Stimulated activated effector memory CD8-positive, alpha-beta T cell treated with anti-CD3 and anti-CD28 coated beads, Interleukin-12 subunit alpha, Interleukin-12 subunit beta, amount 100 ng/mL, for 72 hours (primary cell): Measurements from ENCODE around the gene OR2L13.
"Not testable (repeated sequence)": the region's sequence is repeated elsewhere in the genome, so short reads cannot be mapped to it uniquely, and the experiment has no call there.

ENCODE experiments used
- ATAC-seq: fragments of 150-1000 bp; cut with Tn5 transposase; 2 replicates; pipeline ENCODE4 v1.10.0; 2021
- DNase-seq, 2 donors: peaks; one replicate each; pipeline ENCODE4 v3.0.0; 2021 to 2022; ENCODE audit warnings: low spot score in 2 of 2
- H3K27ac Mint-ChIP-seq: one replicate; pipeline ENCODE4 v1.8.0; 2022; ENCODE audit warnings: mild to moderate bottlenecking, mixed read lengths
- H3K36me3 Mint-ChIP-seq: one replicate; pipeline ENCODE4 v1.8.0; 2022; ENCODE audit warnings: mild to moderate bottlenecking, mixed read lengths
- H3K4me1 Mint-ChIP-seq: one replicate; pipeline ENCODE4 v1.8.0; 2022; ENCODE audit warnings: mixed read lengths
- H3K4me3 Mint-ChIP-seq: one replicate; pipeline ENCODE4 v1.8.0; 2022; ENCODE audit warnings: mild to moderate bottlenecking, mixed read lengths
- H3K9me3 Mint-ChIP-seq: one replicate; pipeline ENCODE4 v1.8.0; 2022; ENCODE audit warnings: mixed read lengths

OR2L13 gene, protein sequence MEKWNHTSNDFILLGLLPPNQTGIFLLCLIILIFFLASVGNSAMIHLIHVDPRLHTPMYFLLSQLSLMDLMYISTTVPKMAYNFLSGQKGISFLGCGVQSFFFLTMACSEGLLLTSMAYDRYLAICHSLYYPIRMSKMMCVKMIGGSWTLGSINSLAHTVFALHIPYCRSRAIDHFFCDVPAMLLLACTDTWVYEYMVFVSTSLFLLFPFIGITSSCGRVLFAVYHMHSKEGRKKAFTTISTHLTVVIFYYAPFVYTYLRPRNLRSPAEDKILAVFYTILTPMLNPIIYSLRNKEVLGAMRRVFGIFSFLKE

DNA sequence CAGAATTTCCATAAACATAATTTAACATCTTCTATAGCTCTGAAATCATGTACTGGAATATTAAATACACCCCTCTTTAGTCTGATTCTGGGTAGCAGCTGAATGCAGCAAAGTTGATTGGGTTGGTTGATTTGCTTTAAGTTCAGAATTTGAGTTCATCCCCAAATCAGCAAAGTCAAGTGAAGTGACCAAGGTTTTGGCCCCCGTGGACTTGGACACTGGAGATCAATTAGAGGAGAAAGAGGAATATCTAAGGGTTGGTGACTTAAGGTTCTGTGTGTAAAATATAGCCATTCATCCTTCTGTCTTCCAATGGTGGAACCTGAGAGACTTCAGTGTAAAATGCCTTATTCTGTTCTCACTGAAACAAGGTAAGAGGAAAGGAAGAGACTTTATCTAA is at the start of gene OR2L13:
OR2L13 (plus strand) TSS at position 301 of the 400 bp plus-strand sequence. CDS start 4,192 bp downstream, outside the sequence.
- no peak for DNase-seq
- no peaks in the 10 kb centered on the region for H3K4me1 Mint-ChIP-seq
- H3K36me3 Mint-ChIP-seq: no peaks in the 10 kb centered on the region
- H3K27ac Mint-ChIP-seq: no peak within 1 kb of the TSS
- H3K4me3 Mint-ChIP-seq: no peak within 1 kb of the TSS
- no peak for ATAC-seq
- peaks cover 22% of the 10 kb centered on the region for H3K9me3 Mint-ChIP-seq

GRCh38 chr1:248045209-248045608 is 49.8 kb upstream of the OR2L13 start:
- Mint-ChIP-seq H3K36me3 (no peaks in the 10 kb centered on the region), H3K4me1 (no peaks in the 10 kb centered on the region), H3K9me3 (peaks cover 6% of the 10 kb centered on the region), H3K27ac (no peak overlapping the region), H3K4me3 (no peak overlapping the region)
- ATAC-seq (no peak), DNase-seq (no peak)

- Mint-ChIP-seq H3K4me3 (no peak within 1 kb of the TSS), H3K4me1 (no peaks in the 10 kb centered on the region), H3K36me3 (no peaks in the 10 kb centered on the region), H3K9me3 (peaks cover 10% of the 10 kb centered on the region), H3K27ac (no peak within 1 kb of the TSS)
- ATAC-seq (no peak), DNase-seq (no peak)
Observed at GRCh38 chr1:248046536-248046935, 48.4 kb upstream of the OR2L13 start, which contains the start of gene OR2L3. Gene OR2L3, plus strand, starts transcription at chr1:248046836. Its CDS starts 13,846 bp downstream, at chr1:248060682.

- peaks cover 10% of the 10 kb centered on the region for H3K9me3 Mint-ChIP-seq
- no peaks in the 10 kb centered on the region for H3K36me3 Mint-ChIP-seq
- DNase-seq: no peak
- no peak for ATAC-seq
- H3K4me3 Mint-ChIP-seq: no peak overlapping the region
- no peaks in the 10 kb centered on the region for H3K4me1 Mint-ChIP-seq
- no peak overlapping the region for H3K27ac Mint-ChIP-seq
Observed at GRCh38 chr1:248047008-248047407, 48.0 kb upstream of the OR2L13 start.

DNA sequence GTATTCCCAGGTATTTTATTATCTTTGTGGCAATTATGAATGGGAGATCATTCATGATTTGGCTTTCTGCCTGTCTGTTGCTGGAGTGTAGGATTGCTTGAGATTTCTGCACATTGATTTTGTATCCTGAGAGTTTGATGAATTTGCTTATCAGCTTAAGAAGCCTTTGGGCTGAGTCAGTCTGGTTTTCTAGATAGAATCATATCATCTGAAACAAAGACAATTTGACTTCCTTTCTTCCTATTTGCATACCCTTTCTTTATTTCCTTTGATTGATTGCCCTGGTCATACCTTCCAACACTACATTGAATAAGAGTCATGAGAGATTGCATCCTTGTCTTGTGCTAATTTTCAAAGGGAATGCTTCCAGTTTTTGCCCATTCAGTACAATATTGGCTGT is 40.3 kb upstream of the OR2L13 start:
- Mint-ChIP-seq H3K36me3 (no peaks in the 10 kb centered on the region), H3K4me3 (no peak overlapping the region), H3K4me1 (no peaks in the 10 kb centered on the region), H3K27ac (no peak overlapping the region), H3K9me3 (peaks cover 14% of the 10 kb centered on the region)
- ATAC-seq (no peak), DNase-seq (no peak)

DNA sequence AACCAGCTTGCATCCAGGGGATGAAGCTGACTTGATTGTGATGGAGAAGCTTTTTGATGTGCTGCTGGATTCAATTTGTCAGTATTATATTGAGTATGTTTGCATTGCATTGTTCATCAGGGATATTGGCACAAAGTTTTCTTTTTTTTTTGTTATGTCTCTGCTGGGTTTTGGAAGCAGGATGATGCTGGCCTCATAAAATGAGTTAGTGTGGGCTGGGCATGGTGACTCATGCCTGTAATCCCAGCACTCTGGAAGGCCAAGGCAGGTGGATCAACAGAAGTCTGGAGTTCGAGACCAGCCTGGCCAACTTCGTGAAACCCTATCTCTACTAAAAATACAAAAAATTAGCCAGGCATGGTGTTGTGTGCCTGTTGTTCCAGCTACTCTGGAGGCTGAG is 39.7 kb upstream of the OR2L13 start:
- H3K4me1 Mint-ChIP-seq: no peaks in the 10 kb centered on the region
- H3K4me3 Mint-ChIP-seq: no peak overlapping the region
- DNase-seq (no peak), ATAC-seq (no peak)
- no peak overlapping the region for H3K27ac Mint-ChIP-seq
- no peaks in the 10 kb centered on the region for H3K36me3 Mint-ChIP-seq
- peaks cover 14% of the 10 kb centered on the region for H3K9me3 Mint-ChIP-seq

DNA sequence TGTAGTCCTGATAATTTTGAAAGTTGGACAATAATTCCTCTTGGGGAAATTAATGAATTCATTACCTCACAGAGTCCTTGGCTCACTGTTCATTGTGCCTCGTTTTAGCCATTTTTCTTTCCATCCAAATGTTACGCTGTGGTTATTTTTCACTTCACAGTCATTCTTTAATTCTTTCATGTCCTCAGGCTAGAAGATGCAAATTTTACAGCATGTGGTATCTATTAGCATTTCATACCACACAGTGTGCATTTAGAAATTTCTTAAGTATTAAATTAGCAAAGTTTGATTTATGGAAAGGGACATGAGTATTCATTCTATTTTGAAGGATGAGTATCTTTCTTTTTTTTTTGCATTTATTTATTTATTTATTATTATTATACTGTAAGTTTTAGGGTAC is 29.9 kb upstream of the OR2L13 start:
- H3K4me1 Mint-ChIP-seq: no peaks in the 10 kb centered on the region
- DNase-seq (no peak), ATAC-seq (no peak)
- no peak overlapping the region for H3K4me3 Mint-ChIP-seq
- no peak overlapping the region for H3K27ac Mint-ChIP-seq
- no peaks in the 10 kb centered on the region for H3K36me3 Mint-ChIP-seq
- H3K9me3 Mint-ChIP-seq: peaks cover 17% of the 10 kb centered on the region

DNA sequence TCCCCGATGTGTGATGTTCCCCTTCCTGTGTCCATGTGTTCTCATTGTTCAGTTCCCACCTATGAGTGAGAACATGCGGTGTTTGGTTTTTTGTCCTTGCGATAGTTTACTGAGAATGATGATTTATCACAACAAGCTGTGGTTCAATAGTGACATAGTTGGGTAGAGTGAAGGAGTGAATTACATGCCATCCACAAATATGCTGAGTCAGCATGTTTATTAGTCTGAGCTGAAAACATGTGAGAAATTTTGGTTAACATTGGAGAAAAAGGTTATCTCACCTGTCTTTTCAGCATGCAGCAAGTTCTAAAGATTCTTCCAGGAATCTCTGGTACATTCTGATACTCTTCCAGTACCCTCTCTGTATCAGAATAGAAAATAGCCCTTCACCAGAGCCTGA is 29.4 kb upstream of the OR2L13 start:
- Mint-ChIP-seq H3K27ac (no peak overlapping the region), H3K4me1 (no peaks in the 10 kb centered on the region), H3K4me3 (no peak overlapping the region), H3K9me3 (peaks cover 19% of the 10 kb centered on the region), H3K36me3 (no peaks in the 10 kb centered on the region)
- DNase-seq (no peak), ATAC-seq (no peak)

- not testable (repeated sequence) for H3K9me3 Mint-ChIP-seq, H3K4me3 Mint-ChIP-seq, H3K27ac Mint-ChIP-seq, H3K36me3 Mint-ChIP-seq, DNase-seq, H3K4me1 Mint-ChIP-seq, ATAC-seq
Observed at GRCh38 chr1:248083864-248084263, 11.1 kb upstream of the OR2L13 start.

- Mint-ChIP-seq H3K4me3 (no peak overlapping the region), H3K4me1 (no peaks in the 10 kb centered on the region), H3K9me3 (peaks cover 11% of the 10 kb centered on the region), H3K27ac (no peak overlapping the region), H3K36me3 (no peaks in the 10 kb centered on the region)
- DNase-seq (no peak), ATAC-seq (no peak)
Observed at GRCh38 chr1:248098529-248098928, 3.5 kb downstream of the OR2L13 start.

- DNase-seq (no peak), ATAC-seq (no peak)
- H3K4me1 Mint-ChIP-seq: no peaks in the 10 kb centered on the region
- H3K4me3 Mint-ChIP-seq: no peak overlapping the region
- no peak overlapping the region for H3K27ac Mint-ChIP-seq
- H3K36me3 Mint-ChIP-seq: no peaks in the 10 kb centered on the region
- peaks cover 12% of the 10 kb centered on the region for H3K9me3 Mint-ChIP-seq
Observed at GRCh38 chr1:248102847-248103246, 7.9 kb downstream of the OR2L13 start.

- H3K9me3 Mint-ChIP-seq: peaks cover 30% of the 10 kb centered on the region
- no peaks in the 10 kb centered on the region for H3K36me3 Mint-ChIP-seq
- H3K4me3 Mint-ChIP-seq: no peak overlapping the region
Observed at GRCh38 chr1:248111157-248111556, 16.2 kb downstream of the OR2L13 start.

DNA sequence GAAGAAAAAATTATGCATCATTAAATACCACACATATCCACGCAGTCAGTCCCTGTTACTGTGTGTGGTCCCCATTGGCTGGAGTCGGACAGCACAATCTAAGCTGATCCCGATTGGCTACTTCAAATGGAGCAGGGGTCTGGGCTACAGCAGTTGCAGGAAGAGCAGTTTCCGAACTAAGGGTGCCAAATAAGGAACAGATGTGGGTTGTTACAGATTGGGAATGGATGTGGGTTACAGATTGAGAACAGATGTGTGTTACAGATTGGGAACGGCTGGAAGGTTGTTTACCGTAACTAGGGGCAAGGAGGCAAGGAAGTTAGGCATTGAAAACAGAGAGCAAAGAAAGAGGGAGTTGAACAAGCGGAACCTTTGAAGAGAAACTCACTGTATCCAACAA is 19.9 kb downstream of the OR2L13 start:
- Mint-ChIP-seq H3K36me3 (no peaks in the 10 kb centered on the region), H3K27ac (no peak overlapping the region), H3K4me3 (no peak overlapping the region), H3K4me1 (no peaks in the 10 kb centered on the region), H3K9me3 (peaks cover 23% of the 10 kb centered on the region)
- DNase-seq (no peak), ATAC-seq (no peak)

More at GRCh38 chr1:248111157-248111556, 16.2 kb downstream of the OR2L13 start:
- ATAC-seq (no peak), DNase-seq (no peak)
- Mint-ChIP-seq H3K4me1 (no peaks in the 10 kb centered on the region), H3K27ac (no peak overlapping the region)

DNA sequence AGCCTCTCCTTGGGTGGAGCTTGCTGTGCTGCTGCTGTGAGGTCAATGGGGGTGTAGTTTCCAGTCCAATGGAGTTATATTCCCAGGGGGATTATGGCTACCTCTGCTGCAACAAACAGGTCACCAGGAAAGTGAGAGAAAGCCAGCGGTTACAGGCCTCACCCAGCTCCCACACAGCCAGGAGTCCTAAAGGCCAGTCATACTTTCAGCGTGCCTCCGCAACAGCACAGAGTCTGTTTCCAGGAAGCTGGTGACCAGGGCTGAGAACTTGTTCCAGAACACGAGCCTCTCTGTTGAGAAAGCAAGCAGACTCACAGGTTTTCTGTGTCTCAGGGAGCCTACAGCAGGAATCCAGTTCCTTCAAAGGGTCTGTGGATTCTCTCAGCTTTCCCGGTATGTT is 32.7 kb downstream of the OR2L13 start:
- H3K27ac Mint-ChIP-seq: no peak overlapping the region
- no peaks in the 10 kb centered on the region for H3K36me3 Mint-ChIP-seq
- H3K4me3 Mint-ChIP-seq: no peak overlapping the region
- H3K9me3 Mint-ChIP-seq: peaks cover 26% of the 10 kb centered on the region
- ATAC-seq (no peak), DNase-seq (no peak)
- no peaks in the 10 kb centered on the region for H3K4me1 Mint-ChIP-seq

GRCh38 chr1:248136811-248137210 is 41.8 kb downstream of the OR2L13 start:
- H3K4me3 Mint-ChIP-seq: no peak overlapping the region
- H3K36me3 Mint-ChIP-seq: no peaks in the 10 kb centered on the region
- no peak overlapping the region for H3K27ac Mint-ChIP-seq
- no peaks in the 10 kb centered on the region for H3K4me1 Mint-ChIP-seq
- peaks cover 8% of the 10 kb centered on the region for H3K9me3 Mint-ChIP-seq
- ATAC-seq (no peak), DNase-seq (no peak)

DNA sequence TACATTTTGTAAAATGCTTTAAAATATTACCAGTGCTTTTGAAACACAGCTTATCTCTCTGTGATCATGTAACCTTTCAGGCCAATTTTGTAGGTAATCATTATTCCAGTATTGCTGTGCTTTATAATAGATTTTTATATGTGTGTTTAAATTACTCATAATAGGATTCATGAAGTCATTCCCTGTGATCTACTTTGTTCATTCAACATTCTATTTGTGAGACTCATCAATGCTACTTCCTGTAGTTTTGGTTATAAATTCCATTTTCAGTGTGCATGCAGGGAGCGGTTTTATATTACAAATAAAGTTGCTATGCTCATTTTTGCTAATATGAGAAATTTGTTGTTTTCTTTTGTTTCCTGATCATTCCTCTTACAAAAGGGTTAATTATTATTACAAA is 45.9 kb downstream of the OR2L13 start:
- DNase-seq: no peak
- no peaks in the 10 kb centered on the region for H3K4me1 Mint-ChIP-seq
- no peak overlapping the region for H3K27ac Mint-ChIP-seq
- ATAC-seq: no peak
- peaks cover 10% of the 10 kb centered on the region for H3K9me3 Mint-ChIP-seq
- H3K36me3 Mint-ChIP-seq: no peaks in the 10 kb centered on the region
- H3K4me3 Mint-ChIP-seq: no peak overlapping the region
